SHP77 treated with DMSO at 0.1 percent for 48 hours (cell line): ENCODE results near the gene OLFML2A.

Experiments
- DNase-seq: peaks from one replicate; lab custom pipeline; 2025; lab: John Stamatoyannopoulos, UW

Gene OLFML2A

GRCh38 chr9:124854161-124854560 is 77.2 kb downstream of the OLFML2A start:
- DNase-seq = no peak

DNA sequence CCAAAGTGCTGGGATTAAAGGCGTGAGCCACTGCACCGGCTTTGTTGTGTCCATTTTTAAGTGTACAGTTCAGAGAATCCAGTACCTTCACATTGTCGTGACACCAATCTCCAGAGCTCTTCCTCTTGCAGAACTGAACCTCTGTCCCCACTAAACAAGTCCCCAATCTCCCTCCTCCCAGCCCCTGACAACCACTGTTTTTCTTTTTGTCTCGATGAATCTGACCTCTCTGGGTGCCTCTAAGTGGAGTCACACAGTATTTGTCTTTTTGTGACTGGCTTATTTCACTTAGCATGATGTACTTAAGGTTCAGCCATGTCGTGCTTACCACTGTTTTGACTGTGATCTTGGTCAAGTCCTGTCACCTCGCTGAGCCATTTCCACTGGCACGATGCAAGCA is 77.9 kb downstream of the OLFML2A start:
- DNase-seq = no peak

- no peak for DNase-seq
Observed at GRCh38 chr9:124855566-124855943, 78.6 kb downstream of the OLFML2A start.

GRCh38 chr9:124855944-124856765 is 79.2 kb downstream of the OLFML2A start:
- DNase-seq = peak; percentile 26

GRCh38 chr9:124857533-124858162 is 80.7 kb downstream of the OLFML2A start:
- DNase-seq = no peak

- no peak for DNase-seq
Observed at GRCh38 chr9:124858330-124859046, 81.6 kb downstream of the OLFML2A start.

GRCh38 chr9:124859803-124860581 is 83.1 kb downstream of the OLFML2A start:
- no peak for DNase-seq

GRCh38 chr9:124860582-124861341 is 83.8 kb downstream of the OLFML2A start:
- no peak for DNase-seq

GRCh38 chr9:124861342-124862229 is 84.7 kb downstream of the OLFML2A start, which contains the start of the genes ARPC5L and RPL35:
Gene ARPC5L, plus strand, starts transcription at chr9:124862130. Its CDS starts 7,161 bp downstream, at chr9:124869291.
Gene RPL35, minus strand, starts transcription at chr9:124861957. Its CDS starts 45 bp downstream, at chr9:124861912.
- peak; percentile 89 for DNase-seq

DNA sequence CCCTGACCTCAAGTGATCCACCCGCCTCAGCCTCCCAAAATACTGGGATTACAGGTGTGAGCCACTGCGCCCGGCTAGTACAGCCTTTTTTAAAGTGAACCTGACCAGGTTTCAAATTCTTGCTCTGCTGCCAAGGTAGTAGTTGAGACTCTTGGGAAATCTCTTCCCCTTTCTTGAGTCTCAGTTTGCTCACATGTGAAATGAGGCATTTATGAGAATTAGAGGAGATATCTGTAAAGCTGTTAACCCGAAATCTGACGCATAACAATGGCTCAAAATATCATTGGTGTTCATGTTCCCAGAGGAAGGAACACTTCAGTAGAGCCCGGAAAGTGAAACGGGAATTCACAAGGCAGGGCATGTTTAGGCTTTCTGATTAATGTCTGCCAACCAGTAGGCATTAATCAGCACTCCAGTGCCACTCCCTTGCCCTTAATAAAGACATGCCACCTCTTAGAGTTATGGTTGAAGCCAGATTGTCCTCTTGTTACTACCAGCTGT is 86.5 kb downstream of the OLFML2A start:
- DNase-seq = no peak
